IMR-90 (cell line): ENCODE measurements around the gene CAMTA2. TPM values are rescaled to one million over a fixed set of nuclear protein-coding genes. Genes with fewer than 3 reads are reported as not detected.

Experiments used
- ATAC-seq: fragments of 200-7000 bp; cut with Tn5 transposase; 2 replicates; pipeline ENCODE4 v1.9.1; 2020; ENCODE audit warnings: low read depth, mild to moderate bottlenecking, moderate library complexity
- BruUV-seq: library from RNA; stranded (reverse); fragments of 400-500 nt; replicated peaks from 2 replicates; lab custom pipeline; 2021; lab: Mats Ljungman, UMichigan
- CTCF ChIA-PET: fragments of 300-600 bp; formaldehyde crosslinking; extraction: SDS; loops from one replicate; lab custom pipeline; 2021; ENCODE audit warnings: antibody characterized with exemption; lab: Yijun Ruan, JAX
- POLR2A ChIA-PET: fragments of 300-600 bp; sonication (Branson Sonifier 250); formaldehyde crosslinking; loops from one replicate; lab custom pipeline; 2022; ENCODE audit warnings: antibody characterized with exemption; ENCODE audit not compliant: unreplicated experiment; lab: Charles Lee
- DNase-seq: peaks from one replicate; pipeline ENCODE4 v3.0.0; 2013
- H2AFZ ChIP-seq: replicated peaks from 2 replicates; pipeline ENCODE3; 2013; ENCODE audit warnings: low read length, mild to moderate bottlenecking; ENCODE audit not compliant: poor library complexity
- H2AK5ac ChIP-seq: 2 replicates; pipeline ENCODE4 v1.6.1; 2013; ENCODE audit warnings: low read depth, low read length, inconsistent platforms
- H2AK9ac ChIP-seq: replicated peaks from 2 replicates; pipeline ENCODE3; 2013; ENCODE audit warnings: mild to moderate bottlenecking, low read depth, low read length, moderate library complexity; ENCODE audit not compliant: poor library complexity
- H2BK120ac ChIP-seq: 2 replicates; pipeline ENCODE4 v1.6.1; 2013; ENCODE audit warnings: low read depth, low read length, inconsistent platforms
- H2BK15ac ChIP-seq: 3 replicates; pipeline ENCODE4 v1.6.1; 2013; ENCODE audit warnings: low read depth, low read length, inconsistent platforms
- H2BK20ac ChIP-seq: 2 replicates; pipeline ENCODE4 v1.6.1; 2013; ENCODE audit warnings: low read depth, mild to moderate bottlenecking, inconsistent platforms, low read length, moderate library complexity
- H2BK5ac ChIP-seq: 2 replicates; pipeline ENCODE4 v1.6.1; 2013; ENCODE audit warnings: mild to moderate bottlenecking, low read depth, low read length, inconsistent platforms; ENCODE audit not compliant: poor library complexity, severe bottlenecking
- H3K14ac ChIP-seq: replicated peaks from 2 replicates; pipeline ENCODE4 v1.6.1; 2013; ENCODE audit warnings: low read depth, low read length, inconsistent platforms
- H3K18ac ChIP-seq: 2 replicates; pipeline ENCODE4 v1.6.1; 2013; ENCODE audit warnings: low read depth, low read length, control low read depth
- H3K23ac ChIP-seq: 2 replicates; pipeline ENCODE4 v1.6.1; 2013; ENCODE audit warnings: low read depth, low read length, inconsistent platforms
- H3K27ac ChIP-seq: 2 replicates; pipeline ENCODE4 v1.5.1; 2013; ENCODE audit warnings: mild to moderate bottlenecking, control low read depth, low read length; ENCODE audit not compliant: insufficient read depth
- H3K27me3 ChIP-seq: 2 replicates; pipeline ENCODE4 v1.6.1; 2013; ENCODE audit warnings: low read length; ENCODE audit not compliant: control insufficient read depth, insufficient read depth
- H3K36me3 ChIP-seq: 2 replicates; pipeline ENCODE4 v1.6.1; 2013; ENCODE audit warnings: low read length, mixed read lengths; ENCODE audit not compliant: control insufficient read depth, insufficient read depth
- H3K4ac ChIP-seq: 2 replicates; pipeline ENCODE4 v1.6.1; 2013; ENCODE audit warnings: low read depth, low read length, inconsistent platforms
- H3K4me1 ChIP-seq: 2 replicates; pipeline ENCODE4 v1.6.1; 2013; ENCODE audit warnings: low read length, mixed read lengths; ENCODE audit not compliant: control insufficient read depth, insufficient read depth
- H3K4me2 ChIP-seq: 2 replicates; pipeline ENCODE4 v1.6.1; 2013; ENCODE audit warnings: low read depth, mild to moderate bottlenecking, control low read depth, low read length, moderate library complexity
- H3K4me3 ChIP-seq: 2 replicates; pipeline ENCODE4 v1.5.1; 2013; ENCODE audit warnings: low read depth, mild to moderate bottlenecking, control low read depth, low read length, moderate library complexity; ENCODE audit not compliant: insufficient read depth
- H3K56ac ChIP-seq: 2 replicates; pipeline ENCODE4 v1.6.1; 2013; ENCODE audit warnings: low read length, inconsistent platforms; ENCODE audit not compliant: insufficient read depth; ENCODE audit errors: extremely low read depth
- H3K79me1 ChIP-seq, 2 experiments: 2 replicates each; pipeline ENCODE4 v1.6.1; 2013; ENCODE audit warnings: low read length in 2 of 2, inconsistent platforms in 1 of 2, low read depth in 1 of 2
- H3K9ac ChIP-seq: 2 replicates; pipeline ENCODE4 v1.6.1; 2013; ENCODE audit warnings: low read depth, low read length, control low read depth
- H3K9me1 ChIP-seq: 2 replicates; pipeline ENCODE4 v1.6.1; 2013; ENCODE audit warnings: low read length, inconsistent platforms; ENCODE audit not compliant: insufficient read depth
- H3K9me3 ChIP-seq: 2 replicates; pipeline ENCODE4 v1.6.1; 2013; ENCODE audit warnings: low read length; ENCODE audit not compliant: control insufficient read depth, insufficient read depth
- H4K20me1 ChIP-seq: 2 replicates; pipeline ENCODE4 v1.6.1; 2013; ENCODE audit warnings: low read length, inconsistent platforms; ENCODE audit not compliant: insufficient read depth
- H4K5ac ChIP-seq: 2 replicates; pipeline ENCODE4 v1.6.1; 2013; ENCODE audit warnings: mild to moderate bottlenecking, low read depth, low read length, control low read depth
- H4K8ac ChIP-seq, 2 experiments: 2 replicates each; pipeline ENCODE4 v1.6.1; 2013; ENCODE audit warnings: low read depth in 2 of 2, low read length in 2 of 2, control low read depth in 1 of 2, inconsistent platforms in 1 of 2
- H4K91ac ChIP-seq: 2 replicates; pipeline ENCODE4 v1.6.1; 2013; ENCODE audit warnings: low read depth, low read length, inconsistent platforms; ENCODE audit not compliant: insufficient read depth
- BHLHE40 ChIP-seq: fragments of 150-350 bp; IDR thresholded peaks from 2 replicates; pipeline ENCODE4 v1.6.1; 2016; ENCODE audit warnings: mild to moderate bottlenecking, low read depth, low read length
- CEBPB ChIP-seq: IDR thresholded peaks from 2 replicates; pipeline ENCODE4 v1.6.1; 2012; ENCODE audit warnings: low read depth, low read length, improper control_type of control experiment
- CHD1 ChIP-seq: IDR thresholded peaks from 2 replicates; pipeline ENCODE4 v1.6.1; 2012; ENCODE audit warnings: low read depth, low read length, improper control_type of control experiment
- CTCF ChIP-seq: conservative IDR thresholded peaks from 2 replicates; pipeline ENCODE4 v1.5.1; 2012; ENCODE audit warnings: mild to moderate bottlenecking, low read depth, low read length, improper control_type of control experiment
- ELK1 ChIP-seq: fragments of 150-350 bp; IDR thresholded peaks from 2 replicates; pipeline ENCODE4 v1.6.1; 2016; ENCODE audit warnings: low read depth, mild to moderate bottlenecking, low read length, moderate library complexity, borderline replicate concordance
- FOS ChIP-seq: fragments of 150-350 bp; IDR thresholded peaks from 2 replicates; pipeline ENCODE4 v1.6.1; 2016; ENCODE audit warnings: low read depth, low read length
- MAFK ChIP-seq: IDR thresholded peaks from 2 replicates; pipeline ENCODE4 v1.6.1; 2012; ENCODE audit warnings: low read depth, low read length, improper control_type of control experiment
- MAZ ChIP-seq: IDR thresholded peaks from 2 replicates; pipeline ENCODE4 v1.6.1; 2012; ENCODE audit warnings: low read depth, mild to moderate bottlenecking, low read length, improper control_type of control experiment, moderate library complexity, borderline replicate concordance
- MXI1 ChIP-seq: IDR thresholded peaks from 2 replicates; pipeline ENCODE4 v1.6.1; 2012; ENCODE audit warnings: low read depth, mild to moderate bottlenecking, low read length, moderate library complexity, borderline replicate concordance
- NFE2L2 ChIP-seq: fragments of 150-350 bp; IDR thresholded peaks from 2 replicates; pipeline ENCODE4 v1.6.1; 2016; ENCODE audit warnings: low read depth, mild to moderate bottlenecking, low read length
- POLR2A ChIP-seq: IDR thresholded peaks from 2 replicates; pipeline ENCODE4 v1.6.1; 2012; ENCODE audit warnings: mild to moderate bottlenecking, low read depth, low read length
- RAD21 ChIP-seq: IDR thresholded peaks from 2 replicates; pipeline ENCODE4 v1.6.1; 2012; ENCODE audit warnings: low read length, improper control_type of control experiment
- RCOR1 ChIP-seq: IDR thresholded peaks from 2 replicates; pipeline ENCODE4 v1.6.1; 2012; ENCODE audit warnings: mild to moderate bottlenecking, low read length, improper control_type of control experiment; ENCODE audit not compliant: insufficient replicate concordance
- RFX5 ChIP-seq: IDR thresholded peaks from 2 replicates; pipeline ENCODE4 v1.8.0; 2012; ENCODE audit warnings: low read depth, mild to moderate bottlenecking, low read length, moderate library complexity
- SMC3 ChIP-seq: fragments of 150-350 bp; IDR thresholded peaks from 2 replicates; pipeline ENCODE4 v1.6.1; 2016; ENCODE audit warnings: low read depth, mild to moderate bottlenecking, antibody characterized with exemption, low read length, moderate library complexity
- USF2 ChIP-seq: fragments of 150-350 bp; IDR thresholded peaks from 2 replicates; pipeline ENCODE4 v1.6.1; 2017; ENCODE audit warnings: mild to moderate bottlenecking, antibody characterized with exemption, low read length, low read depth
- WGBS, 2 experiments: methylation state at CpG; one replicate each; pipeline versions ENCODE4 v1.1.5 to v1.1.7; 2013; ENCODE audit warnings: missing lambda C conversion rate in 2 of 2; ENCODE audit not compliant: insufficient read length in 1 of 2; ENCODE audit errors: extremely low coverage in 2 of 2; 5-methylcytosine and 5-hydroxymethylcytosine counted together
- dilution Hi-C: fragments of 300-500 bp; cut with HindIII; formaldehyde crosslinking; loops from one replicate; pipeline ENCODE4 v1.14.3; 2018; ENCODE audit warnings: low sequenced_read_pairs; ENCODE audit not compliant: unreplicated experiment
- in situ Hi-C: fragments of 300-500 bp; cut with MboI; formaldehyde crosslinking; loops from 3 replicates; pipeline ENCODE4 v1.14.3; 2019; ENCODE audit warnings: low sequenced_read_pairs, inconsistent platforms, mixed read lengths
- intact Hi-C: fragments of 100-400 bp; cut with micrococcal nuclease; formaldehyde crosslinking; loops from 2 replicates; pipeline ENCODE4 v1.10.0; 2022
- polyA plus RNA-seq, 3 experiments: library from polyadenylated mRNA; depleted of rRNA; stranded (reverse); fragments of >200 nt; gene quantifications; 2 replicates each; pipeline ENCODE4 v1.2.3, GENCODE V29; 2012; ENCODE audit warnings: low replicate concordance in 1 of 3
- total RNA-seq: library from RNA; depleted of rRNA; stranded (reverse); fragments of >200 nt; gene quantifications from 2 replicates; pipeline ENCODE4 v1.2.3, GENCODE V29; 2012

Gene CAMTA2
- total and polyA plus RNA-seq, 2 of the 4 experiments (the other 2 are of a cell fraction): 1.4 to 54.7 TPM

- no peak overlapping the region for H2BK120ac ChIP-seq
- no peak overlapping the region for H2BK5ac ChIP-seq
- H3K14ac ChIP-seq: no peak overlapping the region
- WGBS, 2 experiments: 100% methylated on average over 3 of the region's 8 CpGs; no CpG with 5 or more reads in 1 of the 2 experiments
- no peak overlapping the region for H3K23ac ChIP-seq
- peaks cover 12% of the 10 kb centered on the region for H3K36me3 ChIP-seq
- POLR2A ChIA-PET: interaction anchor here (0.6 kb wide), 1 partner anchor 12 kb away, joined by 8 read pairs; no protein-coding TSS in a partner anchor
- no peak overlapping the region for H3K4me2 ChIP-seq
- no peak overlapping the region for H2BK15ac ChIP-seq
- intact Hi-C loops: no loop called here
- no peak overlapping the region for H3K27ac ChIP-seq
- H3K56ac ChIP-seq: no peak overlapping the region
- peak overlapping the region; percentile 28 for H2AK9ac ChIP-seq
- peaks cover 27% of the 10 kb centered on the region; the same call in 1 of the 2 replicates for H3K9me1 ChIP-seq
- H3K79me1 ChIP-seq: peaks cover 12 to 27% of the 10 kb centered on the region in 2 experiments; a peak in 3 of 4 replicates
- H3K27me3 ChIP-seq: no peaks in the 10 kb centered on the region
- H4K8ac ChIP-seq: no peak overlapping the region
- dilution Hi-C loops: no loop called here
- CTCF ChIA-PET: no interaction called here
- no peaks in the 10 kb centered on the region for H4K20me1 ChIP-seq
- no peak overlapping the region for H4K91ac ChIP-seq
- H3K18ac ChIP-seq: no peak overlapping the region
- no peak overlapping the region for H3K4ac ChIP-seq
- TF ChIP-seq NFE2L2 (no peak), FOS (no peak), RFX5 (no peak), RAD21 (no peak), SMC3 (no peak), CHD1 (no peak), USF2 (no peak), POLR2A (no peak), MAZ (no peak), ELK1 (no peak), MXI1 (no peak), MAFK (no peak), CTCF (no peak), BHLHE40 (no peak), CEBPB (no peak), RCOR1 (no peak)
- no peaks in the 10 kb centered on the region for H3K9me3 ChIP-seq
- H3K4me1 ChIP-seq: peaks cover 28% of the 10 kb centered on the region
- no TSS peak for BruUV-seq
- no peak overlapping the region for H2AK5ac ChIP-seq
- DNase-seq (no peak), ATAC-seq (no peak)
- H3K9ac ChIP-seq: no peak overlapping the region
- H4K5ac ChIP-seq: no peak overlapping the region
- no peak overlapping the region for H3K4me3 ChIP-seq
- H2AFZ ChIP-seq: no peak overlapping the region
- in situ Hi-C loops: no loop called here
- no peak overlapping the region for H2BK20ac ChIP-seq
These were observed 32.4 kb downstream of the CAMTA2 start for GRCh38 chr17:4955091-4955490.
